ENCODE data around the gene ABLIM1. TPM values are rescaled to one million over a fixed set of nuclear protein-coding genes. Genes with fewer than 3 reads are reported as not detected.

ABLIM1 gene
- total and polyA plus RNA-seq, 3 donors from 2014 or later = 90.0 to 137 (median 128) TPM

DNA sequence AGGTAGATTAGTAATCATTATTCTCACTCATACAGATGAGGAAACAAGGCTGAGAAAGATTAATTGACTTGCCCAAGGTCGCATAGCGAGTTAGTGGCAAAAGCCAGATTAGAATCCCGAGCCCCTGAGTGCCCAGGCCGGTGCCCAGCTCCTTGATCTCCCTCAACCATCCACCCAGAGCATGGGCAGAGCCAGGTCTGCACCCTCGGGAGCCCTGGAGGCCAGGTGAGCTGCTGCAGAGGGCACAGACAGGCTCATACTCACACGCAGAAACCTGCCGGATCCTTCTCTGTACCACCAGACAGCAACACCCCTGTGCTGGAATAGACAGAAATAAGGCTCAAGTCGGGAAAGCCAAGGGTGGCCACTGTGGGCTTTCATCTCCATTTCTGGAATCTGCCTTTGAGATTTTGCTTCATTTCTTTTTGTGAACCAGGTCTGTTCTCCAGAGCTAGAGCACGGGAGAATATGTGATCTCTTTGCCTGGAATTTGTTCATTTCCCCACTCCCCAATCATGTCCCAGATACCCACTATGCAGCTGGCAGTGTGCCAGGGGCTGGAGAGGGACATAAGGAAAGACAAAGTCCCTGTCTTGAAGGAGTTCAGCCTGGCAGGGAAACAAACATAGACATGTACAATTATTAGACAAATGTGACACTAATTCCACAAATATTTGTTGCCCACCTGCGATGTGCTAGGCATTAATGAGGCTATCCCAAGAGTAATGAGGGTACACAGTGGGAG lies 259.3 kb downstream of the ABLIM1 start:
- WGBS, 2 donors = 88 to 90% methylated on average over 9 to 10 of the region's 10 CpGs
- TF ChIP-seq POLR2A (IDR thresholded peaks at IDR 0.05) = no peak
- TF ChIP-seq, protein P1, sequence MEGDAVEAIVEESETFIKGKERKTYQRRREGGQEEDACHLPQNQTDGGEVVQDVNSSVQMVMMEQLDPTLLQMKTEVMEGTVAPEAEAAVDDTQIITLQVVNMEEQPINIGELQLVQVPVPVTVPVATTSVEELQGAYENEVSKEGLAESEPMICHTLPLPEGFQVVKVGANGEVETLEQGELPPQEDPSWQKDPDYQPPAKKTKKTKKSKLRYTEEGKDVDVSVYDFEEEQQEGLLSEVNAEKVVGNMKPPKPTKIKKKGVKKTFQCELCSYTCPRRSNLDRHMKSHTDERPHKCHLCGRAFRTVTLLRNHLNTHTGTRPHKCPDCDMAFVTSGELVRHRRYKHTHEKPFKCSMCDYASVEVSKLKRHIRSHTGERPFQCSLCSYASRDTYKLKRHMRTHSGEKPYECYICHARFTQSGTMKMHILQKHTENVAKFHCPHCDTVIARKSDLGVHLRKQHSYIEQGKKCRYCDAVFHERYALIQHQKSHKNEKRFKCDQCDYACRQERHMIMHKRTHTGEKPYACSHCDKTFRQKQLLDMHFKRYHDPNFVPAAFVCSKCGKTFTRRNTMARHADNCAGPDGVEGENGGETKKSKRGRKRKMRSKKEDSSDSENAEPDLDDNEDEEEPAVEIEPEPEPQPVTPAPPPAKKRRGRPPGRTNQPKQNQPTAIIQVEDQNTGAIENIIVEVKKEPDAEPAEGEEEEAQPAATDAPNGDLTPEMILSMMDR (IDR thresholded peaks at IDR 0.05) = no peak
- H3K4me3 ChIP-seq = no peak overlapping the region
- H3K27ac ChIP-seq = no peak overlapping the region
- intact Hi-C loops (cut with DNase I; ENCODE audit: low total_unique reads) = no loop called here
- H3K4me1 ChIP-seq = peaks cover 8% of the 10 kb centered on the region
- H3K36me3 ChIP-seq (ENCODE audit: low read depth, missing control alignments) = no peaks in the 10 kb centered on the region
- H3K27me3 ChIP-seq = peaks cover 2% of the 10 kb centered on the region
- DNase-seq = no peak
- H3K9me3 ChIP-seq = no peaks in the 10 kb centered on the region

DNA sequence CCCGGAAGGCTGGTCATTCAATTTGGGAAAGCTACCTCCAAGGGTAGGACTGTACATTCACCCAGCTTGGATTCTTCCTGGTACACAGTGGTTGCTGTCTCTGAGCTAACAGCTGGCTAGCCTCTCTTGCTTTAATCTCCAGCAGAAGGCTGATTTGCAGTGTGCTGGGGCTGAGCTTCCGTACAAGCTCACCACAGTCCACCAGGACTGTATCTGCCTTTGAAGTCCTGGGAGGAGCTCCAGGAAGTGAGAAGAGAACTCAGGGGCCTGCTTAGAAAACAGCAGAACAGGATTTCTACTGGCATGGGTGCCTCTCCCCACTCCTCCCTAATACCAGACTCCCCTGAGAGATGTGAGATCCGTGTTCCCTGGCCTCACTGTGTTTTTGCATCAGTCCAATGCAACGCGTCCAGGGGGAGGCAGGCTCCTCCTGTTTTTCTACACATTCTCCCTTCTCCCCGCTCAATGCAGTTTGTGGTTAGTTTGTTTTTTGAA lies 260.4 kb downstream of the ABLIM1 start:
- Histone ChIP-seq H3K9me3 (no peaks in the 10 kb centered on the region), H3K27me3 (peaks cover 2% of the 10 kb centered on the region), H3K4me3 (no peak overlapping the region), H3K27ac (no peak overlapping the region), H3K36me3 (ENCODE audit: low read depth, missing control alignments) (no peaks in the 10 kb centered on the region), H3K4me1 (no peaks in the 10 kb centered on the region)
- 61 to 75% methylated on average over 5 to 6 of the region's 6 CpGs for WGBS, 2 donors
- TF ChIP-seq POLR2A (IDR thresholded peaks at IDR 0.05) = no peak
- TF ChIP-seq, protein P1 (IDR thresholded peaks at IDR 0.05) = no peak
- no peak for DNase-seq
- intact Hi-C loops (cut with DNase I; ENCODE audit: low total_unique reads) = no loop called here

DNA sequence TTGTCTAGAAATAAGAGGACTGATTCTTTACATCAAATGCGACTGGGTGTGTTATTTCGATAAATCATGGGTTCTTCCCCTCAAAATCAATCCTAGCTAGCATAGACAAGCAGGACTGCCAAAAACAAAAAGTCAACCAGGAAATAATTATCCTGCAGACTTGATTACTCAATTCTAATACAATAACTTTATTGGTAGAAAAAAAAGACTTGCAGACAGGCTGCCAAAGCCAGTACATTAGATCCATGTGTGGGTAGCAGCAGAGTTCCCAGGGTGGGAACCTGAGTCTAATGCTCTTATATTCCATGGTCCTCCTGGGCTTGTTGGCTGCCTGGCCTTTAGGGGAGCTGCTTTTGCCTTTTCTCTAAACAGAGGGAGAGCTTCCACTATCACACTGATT lies 261.6 kb downstream of the ABLIM1 start:
- intact Hi-C loops (cut with DNase I; ENCODE audit: low total_unique reads) = no loop called here
- TF ChIP-seq, protein P1 (IDR thresholded peaks at IDR 0.05) = no peak
- no peak for TF ChIP-seq POLR2A (IDR thresholded peaks at IDR 0.05)
- 95 to 98% methylated on average over 2 of the region's 2 CpGs for WGBS, 2 donors
- H3K36me3 ChIP-seq (ENCODE audit: low read depth, missing control alignments) = no peaks in the 10 kb centered on the region
- DNase-seq = no peak
- H3K9me3 ChIP-seq = no peaks in the 10 kb centered on the region
- H3K27me3 ChIP-seq = peaks cover 2% of the 10 kb centered on the region
- no peak overlapping the region for H3K27ac ChIP-seq
- no peaks in the 10 kb centered on the region for H3K4me1 ChIP-seq
- no peak overlapping the region for H3K4me3 ChIP-seq

DNA sequence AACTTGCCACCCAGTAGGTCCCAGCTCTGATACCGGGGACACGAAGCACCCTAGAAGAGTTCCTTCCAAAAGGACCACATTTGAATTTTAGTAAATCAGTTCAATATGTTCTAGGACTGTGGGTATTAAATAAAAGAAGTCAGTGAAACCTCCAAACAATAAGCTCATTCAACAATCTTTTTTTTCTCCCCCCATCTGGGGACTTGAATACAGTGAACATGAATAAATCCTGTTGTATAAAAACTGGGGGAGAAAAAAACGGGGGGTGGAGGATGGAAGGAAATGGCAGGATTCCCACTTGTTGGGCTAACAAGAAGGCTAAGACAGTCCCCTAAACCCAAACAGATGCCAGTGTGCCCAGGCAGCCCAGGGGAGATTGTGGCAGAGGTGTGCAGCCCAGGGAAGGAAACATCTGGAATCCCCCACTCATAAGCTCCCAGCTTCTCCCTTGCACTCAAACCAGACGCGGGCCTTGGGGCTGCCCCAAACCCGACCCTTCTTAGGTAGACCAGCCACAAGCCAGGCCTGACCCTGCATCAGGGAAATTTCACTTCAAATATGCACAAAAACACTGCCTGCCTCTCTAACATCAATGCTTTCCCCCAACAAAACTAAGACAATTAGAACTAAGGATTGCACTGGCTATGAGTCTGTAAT lies 262.6 kb downstream of the ABLIM1 start:
- no peak for DNase-seq
- H3K36me3 ChIP-seq (ENCODE audit: low read depth, missing control alignments) = no peaks in the 10 kb centered on the region

More for the DNA sequence above, 262.6 kb downstream of the ABLIM1 start:
- no peaks in the 10 kb centered on the region for H3K9me3 ChIP-seq
- H3K4me3 ChIP-seq = no peak overlapping the region
- 80 to 82% methylated on average over 6 of the region's 6 CpGs for WGBS, 2 donors
- no peak overlapping the region for H3K27ac ChIP-seq
- no peaks in the 10 kb centered on the region for H3K4me1 ChIP-seq
- intact Hi-C loops (cut with DNase I; ENCODE audit: low total_unique reads) = no loop called here
- TF ChIP-seq, protein P1 (IDR thresholded peaks at IDR 0.05) = no peak
- TF ChIP-seq POLR2A (IDR thresholded peaks at IDR 0.05) = no peak
- peaks cover 2% of the 10 kb centered on the region for H3K27me3 ChIP-seq

Data from testis (tissue), 3 donors.